ENCODE data around the gene SV2B.

GRCh38 chr15:91192690-91193377 lies 92.8 kb downstream of the SV2B start:
- TF ChIP-seq POLR2A (IDR thresholded peaks at IDR 0.05) = no peak
- TF ChIP-seq CTCF (IDR thresholded peaks at IDR 0.05) = no peak
- TF ChIP-seq POLR2AphosphoS5 (IDR thresholded peaks at IDR 0.05) = no peak
- TF ChIP-seq EP300 (IDR thresholded peaks at IDR 0.05) = no peak
